ENCODE measurements around the gene HAAO.
A peak's percentile ranks its signal among the peaks of the same experiment; 100 is the strongest.

Gene HAAO

DNA sequence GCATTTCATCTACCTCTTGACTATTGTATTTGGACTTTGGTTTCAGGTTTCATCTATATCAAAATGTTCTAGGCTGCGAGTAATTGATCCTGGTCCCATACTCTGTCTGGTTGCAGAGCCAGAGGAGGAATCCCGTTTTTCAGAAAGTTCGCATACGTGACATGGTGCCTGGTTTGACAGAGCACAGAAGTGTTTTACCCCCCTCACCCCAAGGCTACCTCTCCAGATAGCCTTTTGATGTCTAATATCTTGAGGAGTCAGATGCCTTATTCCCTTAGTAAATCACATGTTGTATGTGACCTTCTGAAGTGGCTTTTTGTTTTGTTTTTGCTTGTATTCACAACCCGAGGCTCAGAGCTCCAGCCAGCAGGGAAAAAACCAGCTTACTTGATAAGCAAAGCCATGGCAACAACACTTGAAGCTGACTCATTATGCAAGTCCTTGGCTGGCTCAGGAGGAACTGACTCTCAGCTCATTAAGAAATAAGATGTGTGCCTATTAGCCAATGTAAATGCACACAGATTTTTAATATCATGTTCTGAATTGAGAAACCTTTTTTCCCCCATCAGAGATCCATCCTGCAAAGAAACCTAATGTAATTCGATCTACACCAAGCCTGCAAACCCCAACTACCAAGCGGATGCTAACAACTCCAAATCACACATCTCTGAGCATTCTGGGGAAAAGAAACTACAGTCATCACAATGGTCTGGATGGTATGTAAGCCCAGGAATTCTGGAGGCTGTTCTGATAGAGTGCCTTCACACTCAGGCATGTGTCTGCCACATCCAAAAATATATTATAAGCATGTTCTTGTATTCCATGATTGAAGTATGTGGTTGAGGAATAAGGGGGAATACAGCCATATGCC is 69.8 kb downstream of the HAAO start:
- peak; percentile 15 to 20 for DNase-seq
- no peak for TF ChIP-seq POLR2A (IDR thresholded peaks at IDR 0.05; ENCODE audit: low read length)
- TF ChIP-seq GATA1 (IDR thresholded peaks at IDR 0.05; ENCODE audit: low read depth, low read length): no peak

DNA sequence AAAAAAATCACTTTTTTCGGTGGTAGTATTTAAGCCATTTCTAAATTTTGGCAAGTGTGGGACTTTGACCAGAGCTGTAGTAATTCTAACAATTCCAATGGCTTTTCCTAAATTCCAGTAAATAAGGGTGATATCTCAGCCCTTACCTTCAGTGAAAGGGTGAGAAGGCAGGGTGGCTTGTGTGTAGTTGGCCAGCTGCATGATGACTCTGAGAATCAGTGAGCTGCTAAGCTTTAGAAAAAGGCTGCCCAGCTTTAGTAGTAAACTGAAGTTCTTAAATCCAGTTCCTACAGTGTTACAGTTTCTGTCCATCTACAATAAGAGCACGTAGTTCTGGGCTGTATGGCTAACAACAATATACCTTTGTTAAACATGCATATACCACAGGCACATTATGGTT is 70.5 kb downstream of the HAAO start:
- no peak for DNase-seq
- TF ChIP-seq POLR2A (IDR thresholded peaks at IDR 0.05; ENCODE audit: low read length) (no peak), GATA1 (IDR thresholded peaks at IDR 0.05; ENCODE audit: low read depth, low read length) (no peak)

Measured in erythroblast (primary cell).